ENCODE data around the gene FASTKD3.

- TF ChIP-seq RAD21 (IDR thresholded peaks at IDR 0.05; ENCODE audit: insufficient read depth, low read depth, low read length) (no peak), FOXK2 (IDR thresholded peaks at IDR 0.05) (no peak), RFX5 (IDR thresholded peaks at IDR 0.05; ENCODE audit: low read depth, low read length) (no peak), MEF2A (IDR thresholded peaks at IDR 0.05; ENCODE audit: insufficient read depth, low read depth, low read length) (no peak), POLR2AphosphoS5 (IDR thresholded peaks at IDR 0.05; ENCODE audit: low read length) (no peak), CTCF (IDR thresholded peaks at IDR 0.05 in 2 of 3, conservative IDR thresholded peaks at IDR 0.05 in 1 of 3; ENCODE audit: control insufficient read depth in 2 of 3, extremely low read depth in 1 of 3, insufficient read depth in 1 of 3, low read depth in 3 of 3, low read length in 3 of 3) (no peak), POLR2A (IDR thresholded peaks at IDR 0.05; ENCODE audit: low read depth, low read length) (no peak), TAF1 (IDR thresholded peaks at IDR 0.05; ENCODE audit: borderline replicate concordance, low read depth, low read length) (no peak), ZNF274 (IDR thresholded peaks at IDR 0.05; ENCODE audit: insufficient read depth, insufficient read length) (no peak)
Measured at GRCh38 chr5:7910738-7911428, 42.1 kb upstream of the FASTKD3 start.
